ENCODE measurements around the gene TRAF1.
"Not testable (repeated sequence)": the region's sequence is repeated elsewhere in the genome, so short reads cannot be mapped to it uniquely, and the experiment has no call there.

Gene TRAF1

DNA sequence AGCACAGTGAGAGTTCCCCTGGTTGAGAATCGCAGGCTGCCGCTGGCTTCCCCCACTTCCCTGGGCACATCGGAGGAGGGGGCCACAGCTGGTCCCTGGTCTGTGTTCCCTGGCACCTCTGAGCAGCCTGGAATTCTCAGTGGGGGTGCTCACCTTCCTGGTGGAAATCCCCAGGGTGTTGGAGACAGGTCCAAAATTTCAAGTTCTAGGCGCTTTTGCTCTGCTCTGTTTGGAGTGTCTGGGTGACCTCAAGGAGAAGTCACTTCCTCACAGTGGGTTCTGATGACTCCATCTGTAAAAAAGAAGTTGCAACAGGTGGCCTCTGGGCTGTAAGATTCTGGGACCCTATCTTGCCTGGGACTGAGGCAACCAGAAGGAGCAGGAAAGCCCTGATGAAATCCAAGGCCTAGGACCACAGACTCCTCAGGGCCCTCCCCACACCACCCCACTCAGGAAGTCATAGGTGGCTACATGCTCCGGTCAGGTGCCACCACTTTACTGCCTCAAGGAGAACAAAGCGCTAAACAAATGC lies at the start of gene TRAF1:
TRAF1 (minus strand) TSS at position 400 of the 532 bp plus-strand sequence. CDS start 721 bp downstream, outside the sequence.
- DNase-seq (ENCODE audit: low read depth) = no peak

- DNase-seq (ENCODE audit: low read depth) = no peak
These were observed 48.3 kb upstream of the TRAF1 start for GRCh38 chr9:120974921-120975320.

GRCh38 chr9:120974181-120974580 lies 47.6 kb upstream of the TRAF1 start:
- DNase-seq (ENCODE audit: low read depth) = no peak

DNA sequence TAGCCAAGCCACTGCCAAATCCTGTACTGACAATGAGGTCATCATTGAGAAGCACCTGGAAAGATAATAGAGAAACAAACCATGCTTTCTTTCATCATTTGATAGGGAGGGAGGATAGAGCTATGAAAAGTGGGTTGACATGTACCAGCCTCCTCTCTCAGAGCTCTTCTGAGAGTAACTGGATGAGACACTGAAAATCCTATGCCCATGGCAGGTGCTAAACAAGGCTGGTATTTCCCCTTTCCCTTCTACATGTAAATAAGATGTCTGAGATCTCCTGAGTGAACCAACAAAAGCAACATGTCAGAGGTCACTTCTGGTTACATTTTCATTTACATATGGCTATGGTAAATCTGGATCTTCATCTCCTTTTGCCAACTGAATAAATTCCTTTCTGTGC lies 45.3 kb upstream of the TRAF1 start:
- no peak for DNase-seq (ENCODE audit: low read depth)

GRCh38 chr9:120971471-120971870 lies 44.9 kb upstream of the TRAF1 start:
- DNase-seq (ENCODE audit: low read depth) = not testable (repeated sequence)

GRCh38 chr9:120970244-120970643 lies 43.6 kb upstream of the TRAF1 start:
- no peak for DNase-seq (ENCODE audit: low read depth)

DNA sequence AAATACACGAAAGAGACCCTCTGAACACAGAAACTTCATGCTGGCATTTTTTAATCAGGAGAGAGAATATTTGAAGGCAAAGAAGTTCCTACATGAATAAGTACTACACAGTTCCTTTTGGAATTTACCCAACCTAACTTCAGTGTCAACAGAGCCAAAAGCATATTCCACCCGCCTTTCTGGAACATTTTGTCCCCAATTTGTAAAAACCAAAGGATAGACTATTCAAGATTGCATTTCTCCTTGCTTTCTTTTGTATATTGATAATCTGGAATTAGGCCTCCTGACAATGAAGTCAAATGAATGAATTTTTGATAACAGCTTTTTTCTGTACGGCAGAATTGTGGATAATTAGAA lies 39.4 kb upstream of the TRAF1 start:
- no peak for DNase-seq (ENCODE audit: low read depth)

- DNase-seq (ENCODE audit: low read depth) = no peak
These were observed 38.9 kb upstream of the TRAF1 start for GRCh38 chr9:120965344-120966012.

DNA sequence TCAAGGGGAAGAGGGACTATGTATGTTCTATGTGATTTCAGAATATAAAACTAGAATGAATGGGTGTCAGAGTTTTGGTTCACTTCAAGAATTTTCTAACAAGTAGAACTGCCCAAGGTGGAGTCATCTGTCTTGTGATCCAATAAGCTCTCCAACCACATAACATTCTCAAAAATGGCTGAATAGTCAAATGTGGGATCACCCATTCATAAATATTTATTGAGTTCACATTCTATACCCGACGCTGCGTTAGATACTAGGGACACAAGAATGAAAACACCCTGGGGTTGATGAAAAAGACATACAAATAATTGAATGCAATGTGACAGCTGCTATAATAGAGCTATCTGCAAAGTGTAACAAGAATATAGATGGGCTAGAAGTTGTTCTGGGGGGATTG lies 35.3 kb upstream of the TRAF1 start:
- DNase-seq (ENCODE audit: low read depth) = no peak

GRCh38 chr9:120960001-120960400 lies 33.4 kb upstream of the TRAF1 start:
- DNase-seq (ENCODE audit: low read depth) = no peak

- no peak for DNase-seq (ENCODE audit: low read depth)
These were observed 30.3 kb upstream of the TRAF1 start for GRCh38 chr9:120956862-120957261.

GRCh38 chr9:120951960-120952618 lies 25.5 kb upstream of the TRAF1 start:
- no peak for DNase-seq (ENCODE audit: low read depth)

DNA sequence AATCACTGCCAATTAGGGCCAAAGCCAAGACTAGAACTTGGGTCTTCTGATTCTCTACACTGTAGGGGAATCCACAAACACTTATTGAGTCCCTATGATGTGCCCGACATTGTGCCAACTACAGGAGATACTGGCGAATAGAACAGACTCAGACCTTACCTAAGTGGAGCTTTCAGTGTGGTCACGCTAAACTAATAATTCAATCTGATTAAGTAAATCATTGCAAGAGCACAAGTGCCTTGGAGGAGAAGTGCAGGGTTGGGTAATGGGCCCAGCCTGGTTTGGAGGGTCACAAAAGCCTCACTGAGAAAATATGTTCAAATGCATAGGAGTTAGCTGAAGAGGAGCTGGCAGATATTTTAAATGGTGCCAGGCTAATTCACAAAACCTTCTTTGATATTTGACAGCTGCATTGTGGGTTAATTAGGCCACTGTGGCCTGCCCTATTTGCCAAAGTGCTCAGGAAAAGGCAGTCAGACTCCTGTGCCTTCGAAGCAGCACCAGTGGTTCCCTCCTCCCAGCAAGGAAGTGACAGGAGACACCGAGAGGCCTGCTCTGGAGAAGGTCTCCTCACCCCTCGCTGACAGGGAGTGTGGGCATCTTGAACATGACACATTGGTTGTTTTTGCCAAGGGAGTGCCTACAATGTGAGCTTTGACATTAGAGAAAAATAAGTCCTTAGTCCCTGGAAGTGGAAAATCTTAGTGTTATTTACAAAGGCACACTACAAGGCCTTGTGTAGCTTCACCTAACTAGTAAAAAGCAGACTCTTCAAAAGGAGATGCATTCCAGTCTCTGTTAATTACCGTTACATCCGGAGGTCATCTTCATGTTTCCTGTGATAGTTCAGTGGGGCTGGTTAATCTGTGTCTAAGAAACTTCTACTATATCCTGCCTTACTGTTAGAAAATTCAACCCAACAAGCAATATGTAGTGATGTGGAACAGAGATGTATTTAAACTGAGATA lies 24.1 kb upstream of the TRAF1 start:
- no peak for DNase-seq (ENCODE audit: low read depth)

GRCh38 chr9:120949290-120949689 lies 22.7 kb upstream of the TRAF1 start:
- no peak for DNase-seq (ENCODE audit: low read depth)

DNA sequence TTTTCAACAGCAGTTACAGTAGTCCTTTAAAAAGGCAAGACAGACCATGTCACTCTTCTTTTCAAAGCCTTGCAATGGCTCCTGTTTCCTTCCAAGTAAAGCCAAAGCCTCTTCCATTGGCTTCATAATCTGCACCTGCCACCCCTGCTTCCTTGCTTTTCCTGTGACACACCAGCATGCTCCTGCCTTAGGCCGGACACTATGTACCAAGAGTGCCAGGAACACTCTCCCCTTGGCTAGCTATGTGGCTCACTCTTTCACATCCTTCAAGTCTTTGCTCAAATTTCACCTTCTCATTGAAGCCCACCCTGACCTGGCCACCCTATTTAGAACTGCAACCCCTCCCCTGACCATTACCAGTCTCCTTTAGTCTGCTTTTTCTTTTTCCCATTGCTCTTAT lies 22.2 kb upstream of the TRAF1 start:
- DNase-seq (ENCODE audit: low read depth) = no peak

DNA sequence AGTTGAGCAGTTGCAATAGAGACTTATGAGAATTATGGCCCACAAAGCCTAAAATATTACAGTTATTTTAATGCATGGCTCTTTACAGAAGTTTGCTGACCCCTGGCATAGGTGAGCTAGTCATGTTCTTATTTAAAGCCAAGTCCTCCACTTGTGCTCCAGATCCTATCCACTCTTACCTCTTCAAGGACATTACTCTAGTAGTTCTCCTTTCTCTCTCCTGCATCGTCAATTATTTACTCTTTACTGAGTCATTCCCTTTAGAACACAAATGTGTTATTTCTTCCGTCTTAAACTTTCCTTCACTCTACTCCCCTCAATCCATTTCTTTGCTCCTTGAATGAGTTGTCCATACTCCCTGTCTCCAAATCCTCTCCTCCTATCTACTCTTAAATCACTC lies 20.6 kb upstream of the TRAF1 start:
- no peak for DNase-seq (ENCODE audit: low read depth)

GRCh38 chr9:120946259-120946658 lies 19.7 kb upstream of the TRAF1 start:
- DNase-seq (ENCODE audit: low read depth) = no peak

DNA sequence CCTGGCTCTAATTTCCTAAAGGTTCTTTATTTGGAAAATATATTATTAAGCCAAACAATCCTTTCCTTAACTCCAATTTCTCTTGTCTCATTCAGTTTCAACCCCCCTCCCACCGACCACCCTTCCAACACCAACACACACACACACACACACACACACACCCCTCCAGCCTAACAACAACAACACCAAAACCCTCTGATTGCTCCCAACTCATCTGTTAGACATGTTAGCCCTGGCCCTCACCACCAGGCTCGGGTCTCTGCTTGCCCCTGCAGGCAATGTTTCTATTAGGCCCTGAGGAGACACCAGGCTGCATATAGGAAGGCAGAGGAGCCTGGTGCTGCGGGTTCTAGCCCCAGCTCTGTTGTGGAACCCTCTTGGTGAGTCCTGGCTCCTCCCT lies 18.4 kb upstream of the TRAF1 start:
- DNase-seq (ENCODE audit: low read depth) = no peak

- no peak for DNase-seq (ENCODE audit: low read depth)
These were observed 17.8 kb upstream of the TRAF1 start for GRCh38 chr9:120944434-120944843.

- DNase-seq (ENCODE audit: low read depth) = no peak
These were observed 15.8 kb upstream of the TRAF1 start for GRCh38 chr9:120942186-120943001.

- no peak for DNase-seq (ENCODE audit: low read depth)
These were observed 14.6 kb upstream of the TRAF1 start for GRCh38 chr9:120941046-120941770.
